ENCODE measurements around the gene MSANTD3.

DNA sequence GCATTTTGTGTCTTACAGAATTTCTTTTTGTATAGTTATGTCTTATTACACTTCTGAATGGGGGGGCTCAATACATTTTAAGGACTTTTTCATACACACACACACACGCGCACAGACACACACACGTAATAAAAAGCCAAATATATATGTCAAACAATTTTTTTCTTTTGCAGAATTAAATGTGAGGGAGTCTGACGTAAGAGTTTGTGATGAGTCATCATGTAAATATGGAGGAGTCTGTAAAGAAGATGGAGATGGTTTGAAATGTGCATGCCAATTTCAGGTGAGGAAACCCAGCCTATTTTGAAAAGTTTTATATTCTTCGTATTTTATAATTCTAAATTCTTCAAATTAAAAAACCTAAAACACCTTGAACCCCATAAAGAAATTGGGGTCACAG is 71.6 kb downstream of the MSANTD3 start:
- no peak for TF ChIP-seq EZH2 (IDR thresholded peaks at IDR 0.05; ENCODE audit: borderline replicate concordance, low read depth, low read length, poor library complexity, severe bottlenecking)
- TF ChIP-seq, protein P1, sequence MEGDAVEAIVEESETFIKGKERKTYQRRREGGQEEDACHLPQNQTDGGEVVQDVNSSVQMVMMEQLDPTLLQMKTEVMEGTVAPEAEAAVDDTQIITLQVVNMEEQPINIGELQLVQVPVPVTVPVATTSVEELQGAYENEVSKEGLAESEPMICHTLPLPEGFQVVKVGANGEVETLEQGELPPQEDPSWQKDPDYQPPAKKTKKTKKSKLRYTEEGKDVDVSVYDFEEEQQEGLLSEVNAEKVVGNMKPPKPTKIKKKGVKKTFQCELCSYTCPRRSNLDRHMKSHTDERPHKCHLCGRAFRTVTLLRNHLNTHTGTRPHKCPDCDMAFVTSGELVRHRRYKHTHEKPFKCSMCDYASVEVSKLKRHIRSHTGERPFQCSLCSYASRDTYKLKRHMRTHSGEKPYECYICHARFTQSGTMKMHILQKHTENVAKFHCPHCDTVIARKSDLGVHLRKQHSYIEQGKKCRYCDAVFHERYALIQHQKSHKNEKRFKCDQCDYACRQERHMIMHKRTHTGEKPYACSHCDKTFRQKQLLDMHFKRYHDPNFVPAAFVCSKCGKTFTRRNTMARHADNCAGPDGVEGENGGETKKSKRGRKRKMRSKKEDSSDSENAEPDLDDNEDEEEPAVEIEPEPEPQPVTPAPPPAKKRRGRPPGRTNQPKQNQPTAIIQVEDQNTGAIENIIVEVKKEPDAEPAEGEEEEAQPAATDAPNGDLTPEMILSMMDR (conservative IDR thresholded peaks at IDR 0.05; ENCODE audit: low read depth, low read length): no peak

All from A673 (cell line).